DMS79 (cell line): ENCODE measurements around the gene SRC.

Experiments
- DNase-seq: peaks from one replicate; lab custom pipeline; 2025; lab: John Stamatoyannopoulos, UW

The SRC gene

GRCh38 chr20:37350649-37351574 is 5.0 kb downstream of the SRC start:
- DNase-seq: no peak

GRCh38 chr20:37351689-37352607 is 6.0 kb downstream of the SRC start:
- no peak for DNase-seq

- no peak for DNase-seq
These were observed 6.7 kb downstream of the SRC start for GRCh38 chr20:37352608-37352980.

- DNase-seq: no peak
These were observed 7.4 kb downstream of the SRC start for GRCh38 chr20:37353285-37353849.

- DNase-seq: no peak
These were observed 8.6 kb downstream of the SRC start for GRCh38 chr20:37354210-37355195.

- DNase-seq: no peak
These were observed 9.6 kb downstream of the SRC start for GRCh38 chr20:37355252-37356180.

- DNase-seq: no peak
These were observed 10.4 kb downstream of the SRC start for GRCh38 chr20:37356387-37356786.

- no peak for DNase-seq
These were observed 11.0 kb downstream of the SRC start for GRCh38 chr20:37356961-37357371.

- no peak for DNase-seq
These were observed 11.8 kb downstream of the SRC start for GRCh38 chr20:37357481-37358365.

GRCh38 chr20:37358366-37359150 is 12.6 kb downstream of the SRC start:
- DNase-seq: no peak

- no peak for DNase-seq
These were observed 13.4 kb downstream of the SRC start for GRCh38 chr20:37359331-37359730.

GRCh38 chr20:37359836-37360235 is 13.9 kb downstream of the SRC start:
- DNase-seq: no peak

GRCh38 chr20:37360391-37361115 is 14.6 kb downstream of the SRC start:
- no peak for DNase-seq

GRCh38 chr20:37361336-37361735 is 15.4 kb downstream of the SRC start:
- no peak for DNase-seq

- DNase-seq: no peak
These were observed 16.4 kb downstream of the SRC start for GRCh38 chr20:37362231-37362792.

- no peak for DNase-seq
These were observed 16.9 kb downstream of the SRC start for GRCh38 chr20:37362821-37363220.
